CD14-positive monocyte (primary cell): ENCODE results near the gene MAD1L1. TPM values are rescaled to one million over a fixed set of nuclear protein-coding genes. Genes with fewer than 3 reads are reported as not detected.

Experiments
- DNase-seq, 3 donors: peaks; one replicate each; pipeline ENCODE4 v3.0.0-alpha.2; 2011 to 2022
- H2AFZ ChIP-seq: 2 replicates; pipeline ENCODE4 v1.6.0; 2012; ENCODE audit warnings: mild to moderate bottlenecking, low read depth, low read length, inconsistent platforms; ENCODE audit not compliant: insufficient read depth, poor library complexity, severe bottlenecking
- H3K27ac ChIP-seq, 2 donors: 1 replicate in 1 of 2; 2 replicates in 1 of 2; pipeline ENCODE4 v1.5.1; 2012 to 2013; ENCODE audit warnings: low read length in 2 of 2, control low read depth in 1 of 2, inconsistent platforms in 1 of 2, low read depth in 1 of 2, mild to moderate bottlenecking in 1 of 2
- H3K27me3 ChIP-seq, 2 donors: one replicate each; pipeline versions ENCODE4 v1.6.0 to v1.6.1; 2011 to 2013; ENCODE audit warnings: low read length in 2 of 2; ENCODE audit not compliant: control insufficient read depth in 2 of 2, insufficient read depth in 2 of 2
- H3K36me3 ChIP-seq, 2 donors: replicated peaks in 1 of 2; 1 replicate in 1 of 2; 2 replicates in 1 of 2; pipeline versions ENCODE4 v1.5.1 to v1.6.1; 2012 to 2013; ENCODE audit warnings: low read length in 2 of 2, control low read depth in 1 of 2, inconsistent platforms in 1 of 2, mild to moderate bottlenecking in 1 of 2; ENCODE audit not compliant: insufficient read depth in 2 of 2, control insufficient read depth in 1 of 2
- H3K4me1 ChIP-seq, 2 donors: 1 replicate in 1 of 2; 2 replicates in 1 of 2; pipeline versions ENCODE4 v1.5.1 to v1.6.1; 2012 to 2013; ENCODE audit warnings: low read length in 2 of 2, control low read depth in 1 of 2, inconsistent platforms in 1 of 2, mild to moderate bottlenecking in 1 of 2, moderate library complexity in 1 of 2; ENCODE audit not compliant: insufficient read depth in 2 of 2, control insufficient read depth in 1 of 2
- H3K4me2 ChIP-seq: replicated peaks from 2 replicates; pipeline ENCODE3; 2012; ENCODE audit warnings: low read length, moderate library complexity, mild to moderate bottlenecking; ENCODE audit not compliant: poor library complexity, severe bottlenecking; ENCODE audit errors: extremely low read depth
- H3K4me3 ChIP-seq, 3 experiments: fragments of 200-600 bp in 1 of 3; sonication (generic) in 1 of 3; replicated peaks in 1 of 3; 1 replicate in 2 of 3; 2 replicates in 1 of 3; pipeline ENCODE4 v1.5.1; 2011 to 2013; ENCODE audit warnings: low read length in 3 of 3, mild to moderate bottlenecking in 3 of 3, control low read depth in 2 of 3, low read depth in 2 of 3, inconsistent platforms in 1 of 3, moderate library complexity in 1 of 3
- H3K79me2 ChIP-seq: 2 replicates; pipeline ENCODE4 v1.6.0; 2012; ENCODE audit warnings: mild to moderate bottlenecking, control low read depth, inconsistent platforms, low read length, moderate library complexity; ENCODE audit not compliant: insufficient read depth
- H3K9ac ChIP-seq: 2 replicates; pipeline ENCODE4 v1.6.0; 2017; ENCODE audit warnings: low read length, mild to moderate bottlenecking; ENCODE audit not compliant: insufficient read depth, poor library complexity, severe bottlenecking
- H3K9me3 ChIP-seq, 2 donors: replicated peaks in 1 of 2; 1 replicate in 1 of 2; 2 replicates in 1 of 2; pipeline versions ENCODE4 v1.5.1 to v1.6.1; 2012 to 2013; ENCODE audit warnings: low read length in 2 of 2, control low read depth in 1 of 2; ENCODE audit not compliant: control insufficient read depth in 1 of 2, insufficient read depth in 1 of 2
- H4K20me1 ChIP-seq: 2 replicates; pipeline ENCODE4 v1.6.0; 2012; ENCODE audit warnings: mild to moderate bottlenecking, low read length, control low read depth, moderate library complexity; ENCODE audit not compliant: insufficient read depth
- H3K27ac Mint-ChIP-seq, 7 donors: one replicate each; pipeline ENCODE4 v1.8.0; 2020; ENCODE audit warnings: mild to moderate bottlenecking in 7 of 7, mixed read lengths in 7 of 7, moderate library complexity in 6 of 7, inconsistent platforms in 2 of 7
- H3K27me3 Mint-ChIP-seq, 3 donors: one replicate each; pipeline ENCODE4 v1.8.0; 2021 to 2022; ENCODE audit warnings: low read depth in 3 of 3, mild to moderate bottlenecking in 3 of 3, mixed read lengths in 3 of 3, moderate library complexity in 3 of 3, inconsistent platforms in 1 of 3
- H3K36me3 Mint-ChIP-seq, 2 donors: one replicate each; pipeline ENCODE4 v1.8.0; 2020; ENCODE audit warnings: mixed read lengths in 2 of 2, inconsistent platforms in 1 of 2, mild to moderate bottlenecking in 1 of 2
- H3K4me1 Mint-ChIP-seq: one replicate; pipeline ENCODE4 v1.8.0; 2020; ENCODE audit warnings: mild to moderate bottlenecking, mixed read lengths
- H3K4me3 Mint-ChIP-seq, 2 donors: one replicate each; pipeline ENCODE4 v1.8.0; 2020; ENCODE audit warnings: mild to moderate bottlenecking in 2 of 2, mixed read lengths in 2 of 2, moderate library complexity in 1 of 2
- H3K9me3 Mint-ChIP-seq, 7 donors: one replicate each; pipeline ENCODE4 v1.8.0; 2020 to 2022; ENCODE audit warnings: mixed read lengths in 7 of 7, mild to moderate bottlenecking in 6 of 7, moderate library complexity in 6 of 7, inconsistent platforms in 2 of 7
- CTCF ChIP-seq: fragments of 200-600 bp; IDR thresholded peaks from one replicate; pipeline ENCODE4 v1.8.0; 2022; ENCODE audit warnings: antibody characterized with exemption, mild to moderate bottlenecking
- WGBS: methylation state at CpG from one replicate; pipeline ENCODE4 v1.1.5; 2013; ENCODE audit warnings: missing lambda C conversion rate; ENCODE audit not compliant: insufficient coverage; 5-methylcytosine and 5-hydroxymethylcytosine counted together
- intact Hi-C, 2 donors: fragments of 100-400 bp; cut with micrococcal nuclease; formaldehyde crosslinking; loops; one replicate each; pipeline versions ENCODE4 v1.15.0 to v1.15.1; 2023
- polyA plus RNA-seq, 3 donors: library from polyadenylated mRNA; depleted of rRNA in 1 of 3; unstranded in 2 of 3; stranded (reverse) in 1 of 3; fragments of 300-500 nt in 2 of 3; fragments of >200 nt in 1 of 3; fragmentation: Illumina TruSeq in 2 of 3; gene quantifications; 1 replicate in 2 of 3; 2 replicates in 1 of 3; pipeline ENCODE4 v1.2.3, GENCODE V29; 2012 to 2021

Gene MAD1L1
- polyA plus RNA-seq, 3 donors = 22.0 to 39.4 (median 33.2) TPM

- no peaks in the 10 kb centered on the region for H3K27me3 ChIP-seq
- no peak for DNase-seq
- H2AFZ ChIP-seq = no peak overlapping the region
- peaks cover 11 to 12% of the 10 kb centered on the region in 2 donors for H3K36me3 ChIP-seq
- no peak for TF ChIP-seq CTCF
- Mint-ChIP-seq H3K4me3 (no peak overlapping the region), H3K36me3 (peaks cover 23 to 41% of the 10 kb centered on the region in 2 donors), H3K9me3 (peaks cover 0 to 2% (median 0%) of the 10 kb centered on the region in 7 donors), H3K27ac (no peak overlapping the region), H3K27me3 (peaks cover 0 to 2% (median 0%) of the 10 kb centered on the region in 3 donors), H3K4me1 (peaks cover 11% of the 10 kb centered on the region)
- H3K4me2 ChIP-seq = no peak overlapping the region
- H3K4me3 ChIP-seq = no peak overlapping the region
- H4K20me1 ChIP-seq = no peaks in the 10 kb centered on the region
- peaks cover 10 to 13% of the 10 kb centered on the region in 2 donors for H3K4me1 ChIP-seq
- no peak overlapping the region for H3K27ac ChIP-seq
- 95% methylated on average over 18 of the region's 18 CpGs for WGBS
- H3K9me3 ChIP-seq = no peaks in the 10 kb centered on the region
- no peaks in the 10 kb centered on the region for H3K79me2 ChIP-seq
- H3K9ac ChIP-seq = no peak overlapping the region
- intact Hi-C loops = no loop called here
Measured at GRCh38 chr7:2263176-2263575, 30.4 kb upstream of the MAD1L1 start.

- Histone ChIP-seq H3K27ac (peak overlapping the region; percentile 69 to 97), H3K79me2 (no peaks in the 10 kb centered on the region), H4K20me1 (no peaks in the 10 kb centered on the region), H3K27me3 (no peaks in the 10 kb centered on the region), H3K4me3 (peak overlapping the region; percentile 35 to 77 (median 44)), H3K9me3 (no peaks in the 10 kb centered on the region), H3K36me3 (peaks cover 20 to 22% of the 10 kb centered on the region in 2 donors), H3K9ac (peak overlapping the region; percentile 81), H2AFZ (peak overlapping the region; percentile 93), H3K4me2 (peak overlapping the region; percentile 76), H3K4me1 (peaks cover 10 to 13% of the 10 kb centered on the region in 2 donors)
- no peak for TF ChIP-seq CTCF
- Mint-ChIP-seq H3K9me3 (peaks cover 0 to 2% (median 0%) of the 10 kb centered on the region in 7 donors), H3K27me3 (peaks cover 0 to 4% (median 0%) of the 10 kb centered on the region in 3 donors), H3K4me3 (peak overlapping the region; percentile 77 to 86), H3K27ac (peak overlapping the region; percentile 90 to 96 (median 93)), H3K4me1 (peaks cover 11% of the 10 kb centered on the region), H3K36me3 (peaks cover 30 to 54% of the 10 kb centered on the region in 2 donors)
- DNase-seq = peak; percentile 46 to 57 (median 56)
- WGBS = under 1% methylated on average over 12 of the region's 14 CpGs
- intact Hi-C loops = no loop called here
Measured at GRCh38 chr7:2261611-2262010, 28.9 kb upstream of the MAD1L1 start.
